ENCODE measurements around the gene MGAT1. TPM values are rescaled to one million over a fixed set of nuclear protein-coding genes. Genes with fewer than 3 reads are reported as not detected.
"Not testable (repeated sequence)": the region's sequence is repeated elsewhere in the genome, so short reads cannot be mapped to it uniquely, and the experiment has no call there.

MGAT1 gene
- total and polyA plus RNA-seq, 10 donors: 61.2 to 270 (median 224) TPM

GRCh38 chr5:180755601-180756000 lies 47.0 kb downstream of the MGAT1 start:
- WGBS, 5 donors: 43 to 90% (median 61%) methylated on average over 2 of the region's 2 CpGs
- Histone ChIP-seq H3K27ac (no peak overlapping the region), H3K36me3 (no peaks in the 10 kb centered on the region), H3K27me3 (replicated peaks in 1 of 7) (peaks cover 0 to 12% (median 0%) of the 10 kb centered on the region in 7 donors), H3K9me3 (peaks cover 0 to 40% (median 32%) of the 10 kb centered on the region in 8 donors), H3K4me1 (no peaks in the 10 kb centered on the region), H3K4me3 (no peak overlapping the region)
- intact Hi-C loops (cut with DNase I; ENCODE audit: low total_unique reads): no loop called here
- no peak for TF ChIP-seq POLR2A (IDR thresholded peaks at IDR 0.05)
- no peak for TF ChIP-seq CTCF (IDR thresholded peaks at IDR 0.05 in 8 of 11, conservative IDR thresholded peaks at IDR 0.05 in 3 of 11)
- TF ChIP-seq POLR2AphosphoS5 (IDR thresholded peaks at IDR 0.05): no peak
- DNase-seq: no peak

GRCh38 chr5:180744253-180744652 lies 58.4 kb downstream of the MGAT1 start:
- no peak overlapping the region for H3K4me3 ChIP-seq
- intact Hi-C loops (cut with DNase I; ENCODE audit: low total_unique reads): no loop called here
- H3K9me3 ChIP-seq: no peaks in the 10 kb centered on the region
- DNase-seq: no peak
- TF ChIP-seq POLR2AphosphoS5 (IDR thresholded peaks at IDR 0.05): no peak
- TF ChIP-seq POLR2A (IDR thresholded peaks at IDR 0.05): no peak
- no peak for TF ChIP-seq CTCF (IDR thresholded peaks at IDR 0.05 in 8 of 11, conservative IDR thresholded peaks at IDR 0.05 in 3 of 11)
- no peaks in the 10 kb centered on the region for H3K4me1 ChIP-seq
- WGBS, 5 donors: 62 to 77% (median 64%) methylated on average over 5 of the region's 5 CpGs
- H3K27me3 ChIP-seq (replicated peaks in 1 of 7): peaks cover 0 to 61% (median 0%) of the 10 kb centered on the region in 7 donors
- no peaks in the 10 kb centered on the region for H3K36me3 ChIP-seq
- no peak overlapping the region for H3K27ac ChIP-seq

GRCh38 chr5:180742727-180743126 lies 59.9 kb downstream of the MGAT1 start:
- intact Hi-C loops (cut with DNase I; ENCODE audit: low total_unique reads): no loop called here
- no peak for DNase-seq
- Histone ChIP-seq H3K4me3 (no peak overlapping the region), H3K27ac (no peak overlapping the region), H3K9me3 (no peaks in the 10 kb centered on the region), H3K4me1 (no peaks in the 10 kb centered on the region), H3K27me3 (replicated peaks in 1 of 7) (peaks cover 0 to 73% (median 0%) of the 10 kb centered on the region in 7 donors), H3K36me3 (no peaks in the 10 kb centered on the region)
- TF ChIP-seq POLR2A (IDR thresholded peaks at IDR 0.05) (no peak), POLR2AphosphoS5 (IDR thresholded peaks at IDR 0.05) (no peak), CTCF (IDR thresholded peaks at IDR 0.05 in 8 of 11, conservative IDR thresholded peaks at IDR 0.05 in 3 of 11) (no peak)
- 57 to 76% (median 70%) methylated on average over 6 of the region's 6 CpGs for WGBS, 5 donors

- H3K27ac ChIP-seq; H3K9me3 ChIP-seq; H3K4me1 ChIP-seq; intact Hi-C loops (cut with DNase I; ENCODE audit: low total_unique reads); DNase-seq; H3K36me3 ChIP-seq; H3K4me3 ChIP-seq: not testable (repeated sequence)
- WGBS, 5 donors: 72 to 84% (median 80%) methylated on average over 4 of the region's 4 CpGs
- H3K27me3 ChIP-seq (replicated peaks in 1 of 7): peaks cover 0 to 74% (median 0%) of the 10 kb centered on the region in 7 donors
Observed at GRCh38 chr5:180740953-180741352, 61.7 kb downstream of the MGAT1 start.

- 80 to 92% (median 88%) methylated on average over 2 of the region's 2 CpGs for WGBS, 5 donors
- DNase-seq: no peak
- intact Hi-C loops (cut with DNase I; ENCODE audit: low total_unique reads): no loop called here
- TF ChIP-seq POLR2A (IDR thresholded peaks at IDR 0.05) (no peak), POLR2AphosphoS5 (IDR thresholded peaks at IDR 0.05) (no peak), CTCF (IDR thresholded peaks at IDR 0.05 in 8 of 11, conservative IDR thresholded peaks at IDR 0.05 in 3 of 11) (no peak)
- no peaks in the 10 kb centered on the region for H3K9me3 ChIP-seq
- no peaks in the 10 kb centered on the region for H3K36me3 ChIP-seq
- H3K27me3 ChIP-seq (replicated peaks in 1 of 7): peaks cover 0 to 64% (median 0%) of the 10 kb centered on the region in 7 donors
- H3K4me3 ChIP-seq: no peak within 1 kb of the TSS
- H3K27ac ChIP-seq: no peak within 1 kb of the TSS
- H3K4me1 ChIP-seq: no peaks in the 10 kb centered on the region
Observed at GRCh38 chr5:180739958-180740357, 62.6 kb downstream of the MGAT1 start, which contains the start of gene OR2Y1. OR2Y1 (minus strand) TSS chr5:180740058; CDS start chr5:180740058, 0 bp downstream.

All from spleen (tissue), 11 donors.